ENCODE data around the gene PDE7B.

PDE7B gene

DNA sequence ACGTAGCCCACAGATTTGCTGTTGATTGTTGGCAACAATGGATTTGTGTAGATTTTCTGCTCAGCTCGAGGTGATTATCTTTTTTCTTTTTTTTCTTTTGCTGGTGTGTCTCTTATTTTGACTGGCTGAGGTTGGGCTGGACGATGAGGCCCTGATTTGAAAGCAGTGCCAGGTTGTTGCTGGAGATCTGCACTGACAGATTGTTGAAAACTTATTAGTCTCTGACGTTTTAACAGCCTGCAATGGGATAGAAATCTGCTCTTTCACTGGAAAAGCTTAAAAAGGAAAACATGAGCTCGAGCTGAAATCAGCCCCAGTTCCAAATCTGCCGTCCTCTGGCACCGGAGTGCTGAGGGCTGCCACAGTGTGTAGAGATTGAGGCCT lies 87.7 kb downstream of the PDE7B start:
- no peak for DNase-seq

DNA sequence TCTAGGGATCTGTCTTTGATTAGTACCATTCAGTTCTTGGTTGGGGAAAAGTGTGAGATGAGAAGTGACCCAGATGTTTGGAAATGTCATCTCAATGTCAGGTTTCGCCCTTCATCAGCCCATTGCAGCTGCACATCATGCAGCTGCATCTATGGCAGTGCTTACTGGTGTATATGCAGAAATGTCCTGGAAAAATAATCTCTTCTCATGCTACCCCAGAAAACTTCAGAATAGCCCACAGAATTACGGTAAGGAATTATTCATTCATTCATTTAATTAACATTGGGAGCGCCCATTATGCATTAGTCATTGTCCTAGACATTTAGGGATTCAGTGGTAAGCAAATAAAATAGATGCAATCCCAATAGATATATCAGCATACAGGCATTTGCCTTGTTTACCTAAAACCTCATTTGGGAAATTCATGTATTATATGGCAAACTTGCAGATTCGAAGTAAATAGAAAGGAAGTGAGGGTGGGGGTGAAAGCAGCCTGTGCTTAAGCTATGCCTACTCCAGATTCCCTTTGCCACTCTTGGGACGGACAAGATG lies 89.2 kb downstream of the PDE7B start:
- no peak for DNase-seq

DNA sequence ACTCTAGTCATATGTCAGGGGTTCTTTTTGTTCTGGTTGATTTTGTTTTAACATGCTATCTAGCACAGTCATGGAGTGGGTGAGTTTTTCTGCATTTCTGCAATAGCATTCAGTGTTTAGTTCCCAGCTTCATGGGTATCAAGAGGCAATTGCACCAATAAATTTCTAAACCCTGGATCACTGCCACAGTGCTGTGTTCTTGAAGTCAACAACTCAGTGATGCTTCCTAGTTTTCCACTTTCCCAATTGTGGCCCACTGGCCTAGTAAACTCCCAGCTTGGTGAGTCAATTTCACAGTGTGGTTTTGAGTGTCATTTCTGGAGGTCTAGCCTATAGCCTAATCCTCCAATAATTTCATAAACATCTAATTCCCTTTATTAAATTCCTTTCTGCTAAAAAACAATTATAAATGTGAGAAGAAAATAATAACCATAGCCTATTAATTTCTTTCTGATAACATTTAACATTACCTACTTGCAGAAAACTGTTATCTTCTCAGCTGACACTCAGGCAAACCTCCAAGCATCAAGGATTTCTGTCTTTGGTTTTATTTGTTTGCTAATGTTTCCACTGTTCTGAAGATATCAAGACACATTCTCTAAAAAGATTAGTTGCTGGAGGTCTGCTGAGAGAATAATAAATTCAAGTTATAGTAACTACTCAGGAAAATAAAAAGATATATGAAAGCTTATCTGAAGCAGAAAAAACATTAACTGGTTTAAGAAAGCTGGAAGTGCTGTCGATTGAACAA lies 89.9 kb downstream of the PDE7B start:
- no peak for DNase-seq

DNA sequence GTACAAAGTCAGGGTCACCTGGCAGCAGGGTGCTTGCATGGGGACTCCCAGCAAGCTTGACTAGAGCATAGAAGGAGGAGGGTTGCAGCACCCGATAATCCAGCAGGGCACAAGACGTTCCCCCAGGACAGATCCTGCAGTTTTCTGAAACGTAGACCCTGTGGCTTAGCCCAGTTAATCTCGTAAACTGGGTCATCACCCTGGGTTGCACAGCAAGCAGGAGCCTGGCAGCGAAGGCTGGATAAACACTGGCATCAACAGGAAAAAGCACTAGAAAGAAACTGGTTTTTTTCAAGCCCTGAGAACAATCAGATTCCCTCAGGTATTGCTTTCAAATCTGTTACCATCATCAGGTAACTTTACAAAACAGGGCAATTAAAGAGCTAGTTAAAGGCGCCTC lies 92.6 kb downstream of the PDE7B start:
- no peak for DNase-seq

DNA sequence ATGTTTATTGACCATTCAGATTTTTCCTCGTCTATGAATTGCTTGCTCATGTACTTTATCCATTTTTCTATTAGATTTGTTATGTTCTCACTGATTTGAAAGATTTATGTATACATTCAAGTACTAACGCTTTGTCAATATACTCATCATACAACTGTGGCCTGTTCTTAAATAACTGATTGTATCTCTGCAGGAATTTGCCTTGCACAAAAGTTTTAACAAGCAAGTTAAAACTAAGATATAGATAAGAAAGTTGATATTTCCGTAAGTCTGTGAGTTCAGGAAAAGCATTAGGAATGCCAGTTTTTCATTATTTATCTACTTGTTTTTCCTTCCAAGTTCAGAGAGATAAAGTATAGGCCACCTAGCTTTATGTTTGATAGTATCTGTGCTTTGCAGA lies 95.2 kb downstream of the PDE7B start:
- DNase-seq = no peak

DNA sequence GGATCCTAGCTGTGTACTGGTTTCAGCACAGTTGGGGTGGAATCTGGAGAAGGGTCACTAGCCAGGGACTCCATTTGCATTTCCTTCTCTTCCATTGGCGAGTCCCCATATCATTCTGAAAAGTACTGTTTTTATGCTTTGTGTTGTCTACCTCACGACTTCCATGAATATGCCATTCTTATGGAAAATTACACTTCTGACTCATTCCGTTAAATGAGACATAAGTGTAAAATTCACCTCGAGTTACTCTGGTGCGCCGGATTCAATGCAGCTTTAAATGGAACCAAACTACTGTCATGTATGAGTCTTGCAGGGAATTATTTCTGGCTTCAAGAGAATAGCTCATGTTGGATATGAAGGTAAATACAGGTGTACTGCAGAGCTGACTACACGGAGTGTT lies 99.2 kb downstream of the PDE7B start:
- DNase-seq = no peak

DNA sequence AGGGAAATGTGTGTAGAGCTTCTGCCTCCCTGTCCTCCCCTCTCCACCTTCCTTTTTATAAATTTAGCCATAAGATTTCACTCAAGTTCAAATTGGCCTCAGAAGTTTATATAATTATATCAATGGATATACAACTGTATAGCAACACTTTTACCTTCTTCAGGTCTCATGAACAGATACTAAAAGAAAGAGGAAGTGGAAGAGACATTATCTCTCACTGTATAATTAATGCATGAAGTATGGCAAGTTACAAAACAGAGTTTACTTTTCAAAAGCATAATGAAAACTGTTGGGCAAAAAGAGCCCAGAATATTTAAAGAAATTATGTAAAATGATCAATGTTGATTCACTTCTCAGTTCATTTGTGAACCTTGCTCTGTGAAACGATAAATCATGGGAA lies 99.7 kb downstream of the PDE7B start:
- no peak for DNase-seq

DNA sequence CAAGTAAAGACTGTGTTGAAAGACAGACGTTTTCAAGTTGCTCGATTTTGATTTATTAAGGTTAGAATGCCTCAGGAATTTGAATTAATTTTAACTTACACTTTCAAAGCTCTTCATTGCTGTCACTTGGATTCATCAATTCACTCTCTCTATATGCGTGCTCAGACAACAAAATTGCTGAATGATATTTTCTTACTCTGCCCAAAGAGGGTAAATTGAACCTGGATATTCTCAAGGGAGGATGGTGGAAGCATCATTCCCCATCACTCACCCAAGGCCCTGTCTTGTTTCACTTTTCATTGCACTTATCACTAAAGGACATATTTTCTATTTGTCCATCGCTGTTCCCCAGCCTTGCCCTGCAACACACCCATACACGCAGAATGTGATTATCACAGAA lies 102.3 kb downstream of the PDE7B start:
- no peak for DNase-seq

DNA sequence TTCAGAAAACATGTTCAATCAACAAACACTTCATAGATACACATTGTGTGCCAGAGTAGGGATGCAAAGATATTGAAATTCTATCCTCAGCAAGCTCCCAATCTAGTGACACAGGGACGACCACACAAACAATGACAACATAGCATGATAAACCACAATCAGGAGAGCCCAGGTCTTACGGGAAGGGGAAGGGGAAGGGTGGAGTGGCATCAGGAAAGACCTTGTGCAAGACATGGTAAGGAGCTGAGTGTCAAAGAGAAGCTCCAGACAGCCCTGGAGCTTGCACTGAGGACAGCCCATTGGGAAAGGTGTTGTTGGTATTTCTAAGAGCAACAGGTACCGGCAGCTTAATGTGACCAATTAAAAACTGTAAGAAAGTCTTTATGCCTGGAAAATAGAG lies 103.6 kb downstream of the PDE7B start:
- no peak for DNase-seq

DNA sequence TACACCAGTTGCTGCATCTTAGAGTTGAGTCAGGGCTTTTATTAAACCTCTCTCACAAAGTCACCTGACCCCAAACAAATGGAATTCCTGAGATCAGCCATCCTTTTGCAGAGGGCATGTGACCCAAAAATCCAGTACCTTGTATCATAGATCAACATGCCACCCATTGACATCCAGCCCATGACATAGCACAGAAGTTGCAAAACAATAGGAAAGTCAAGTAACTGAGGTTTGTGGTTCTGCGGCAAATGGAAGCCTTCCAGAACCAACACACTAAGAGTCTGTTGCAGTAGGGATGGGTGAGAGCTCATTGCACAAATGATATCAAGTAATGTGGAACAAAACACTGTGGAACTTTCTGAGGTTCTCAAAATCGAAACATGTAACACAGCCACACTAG lies 111.2 kb downstream of the PDE7B start:
- no peak for DNase-seq

DNA sequence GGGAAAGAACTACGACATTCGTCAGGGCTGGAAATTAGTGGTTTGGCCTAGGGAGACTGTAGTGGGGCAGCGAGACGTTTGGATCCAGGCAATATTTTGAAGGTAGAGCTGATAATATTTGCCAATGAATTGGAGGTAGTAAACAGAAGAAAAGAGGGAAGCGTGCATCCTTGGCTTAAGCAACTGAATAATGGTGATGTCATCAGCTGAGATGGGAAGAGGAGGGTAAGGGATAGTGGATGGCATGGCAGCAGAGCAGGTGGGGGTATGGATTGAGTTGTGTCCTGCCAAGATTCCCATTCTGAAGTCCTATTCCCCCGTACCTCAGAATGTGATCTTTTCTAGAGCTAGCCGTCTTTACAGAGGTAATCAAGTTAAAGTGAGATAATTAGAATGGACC lies 119.2 kb downstream of the PDE7B start:
- no peak for DNase-seq

DNA sequence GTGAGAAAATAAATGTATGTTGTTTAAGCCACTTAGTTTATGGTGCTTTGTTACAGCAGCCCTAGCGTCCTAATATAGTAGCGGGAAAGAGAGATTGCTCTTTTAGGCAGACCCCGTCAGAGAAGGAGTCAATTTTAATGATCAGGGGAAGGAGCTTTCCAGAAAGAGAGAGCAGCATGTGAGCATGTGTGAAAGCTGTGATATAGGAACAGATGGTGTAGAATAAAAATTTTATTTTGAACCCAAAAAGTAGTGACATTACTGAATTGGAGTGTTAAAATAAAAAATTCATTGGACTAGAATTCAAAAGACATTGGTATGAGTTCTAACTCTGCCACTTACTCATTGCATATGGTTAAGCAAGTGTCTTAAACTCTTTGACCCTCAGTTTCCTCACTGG lies 119.8 kb downstream of the PDE7B start:
- no peak for DNase-seq

DNA sequence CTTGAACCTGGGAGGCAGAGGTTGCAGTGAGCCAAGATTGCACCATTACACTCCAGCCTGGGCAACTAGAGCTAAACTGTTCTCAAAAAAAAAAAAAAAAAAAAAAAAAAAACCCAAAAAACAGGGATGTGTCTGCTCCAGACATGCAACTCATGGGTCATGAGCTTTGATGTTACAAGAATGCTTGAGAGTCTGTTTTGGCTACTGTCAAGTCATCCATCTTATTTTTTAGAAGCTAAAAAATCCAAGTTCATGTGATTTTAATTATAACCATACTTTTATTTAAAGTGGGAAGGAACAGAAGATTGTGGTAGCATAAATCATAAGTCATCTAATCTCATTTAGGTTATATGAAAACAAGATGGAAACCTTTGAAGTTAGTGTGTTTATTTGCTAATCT lies 120.6 kb downstream of the PDE7B start:
- no peak for DNase-seq

DNA sequence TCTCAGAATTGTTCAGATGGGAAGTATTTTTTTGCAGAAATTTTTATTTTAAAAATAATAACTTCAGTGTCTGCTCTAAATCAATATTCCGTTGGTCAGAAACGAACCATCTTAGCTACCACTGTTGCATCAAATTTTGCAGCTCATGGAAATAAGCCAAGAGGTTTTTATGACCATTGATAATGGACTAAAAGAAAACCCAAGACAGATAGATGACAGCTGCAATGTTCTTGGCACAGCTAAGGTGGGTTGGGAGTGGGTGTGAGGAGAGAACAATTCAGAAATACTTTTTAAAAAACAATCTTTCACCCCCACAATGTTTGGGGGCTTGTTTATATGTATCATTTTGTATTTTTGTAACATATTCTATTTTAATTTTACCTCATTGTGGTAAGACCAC lies 121.1 kb downstream of the PDE7B start:
- DNase-seq = no peak

DNA sequence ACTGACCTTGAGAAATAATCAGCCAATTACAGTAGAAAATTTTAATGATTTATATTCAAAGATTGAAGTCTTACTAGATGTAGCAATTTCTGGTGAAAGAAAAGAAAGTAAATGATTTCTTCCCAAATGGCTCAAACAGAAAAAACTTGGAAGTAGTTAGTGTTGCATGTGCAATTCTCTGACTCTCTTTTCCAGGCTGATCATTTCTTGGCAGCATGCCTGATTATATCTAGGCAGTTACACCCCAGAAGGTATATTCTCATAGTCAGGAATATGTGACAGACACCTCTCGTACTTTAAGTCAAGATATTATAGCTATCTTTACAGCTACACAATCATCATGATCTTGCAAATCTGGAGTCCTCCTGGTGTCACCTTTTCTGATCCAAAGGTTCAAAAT lies 122.9 kb downstream of the PDE7B start:
- no peak for DNase-seq

DNA sequence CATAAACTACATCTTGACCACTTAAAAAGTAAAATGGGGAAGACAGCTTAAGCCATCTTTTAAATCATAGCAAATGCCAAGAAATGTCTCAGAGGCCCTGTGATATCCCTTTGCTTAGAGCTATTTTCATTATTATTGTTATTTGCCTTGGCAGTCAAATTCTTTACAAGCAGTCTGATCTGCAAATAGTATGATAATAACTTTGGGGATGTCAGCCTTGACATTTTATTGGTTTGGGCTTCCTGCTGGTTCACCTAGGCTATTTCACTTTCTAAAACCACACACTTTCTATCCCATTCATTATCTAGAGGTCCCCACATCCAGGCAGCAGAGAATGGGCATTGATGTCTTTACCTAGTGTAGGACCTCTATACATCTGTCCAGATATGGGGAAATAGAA lies 125.1 kb downstream of the PDE7B start:
- no peak for DNase-seq

DNA sequence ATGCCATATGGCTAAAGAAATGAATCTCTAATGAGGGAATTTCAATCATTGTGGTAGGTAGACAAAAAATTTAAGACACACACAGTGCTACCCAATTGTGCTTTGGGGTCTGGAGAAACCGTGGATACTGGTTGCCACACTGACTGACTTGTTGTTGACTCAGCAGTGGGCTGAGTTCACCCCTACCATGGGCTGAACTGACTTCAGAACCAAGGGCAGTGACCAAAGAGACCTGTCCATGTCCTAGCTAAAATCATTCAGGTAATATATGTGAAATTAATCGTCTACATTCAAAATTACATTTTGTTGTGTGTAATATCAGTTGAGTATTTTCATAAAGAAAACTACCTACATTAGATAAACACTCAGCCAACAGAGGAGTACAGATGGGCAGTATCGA lies 131.6 kb downstream of the PDE7B start:
- DNase-seq = no peak

DNA sequence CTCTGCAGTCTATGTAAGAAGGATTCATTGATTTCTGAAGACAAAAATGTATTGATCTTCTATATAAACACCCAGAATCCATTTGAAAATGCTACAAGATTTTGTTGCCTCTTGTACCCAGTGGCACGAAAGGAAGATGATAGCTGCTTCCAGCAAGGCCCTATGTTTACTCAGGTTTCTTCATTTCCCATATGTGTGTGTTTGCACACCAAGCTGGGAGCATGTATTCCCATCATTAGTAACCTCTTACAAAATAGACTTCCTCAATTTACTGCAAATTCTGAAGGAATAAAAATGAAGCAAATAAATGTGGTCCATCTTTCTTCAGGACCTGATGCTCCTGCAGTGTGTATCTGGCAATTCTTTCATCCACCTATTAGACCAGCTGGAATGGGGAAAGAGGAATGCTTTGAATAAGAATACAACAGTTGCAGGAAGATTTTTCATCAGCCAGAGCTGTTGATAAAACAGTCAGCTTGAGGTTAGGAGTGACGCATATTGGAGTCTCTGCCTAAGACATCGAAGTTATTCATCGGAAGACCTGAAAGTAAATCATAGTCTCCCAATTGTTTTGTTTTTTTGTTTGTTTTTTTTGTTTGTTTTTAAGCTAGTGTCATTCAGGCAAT lies 132.3 kb downstream of the PDE7B start:
- DNase-seq = no peak

DNA sequence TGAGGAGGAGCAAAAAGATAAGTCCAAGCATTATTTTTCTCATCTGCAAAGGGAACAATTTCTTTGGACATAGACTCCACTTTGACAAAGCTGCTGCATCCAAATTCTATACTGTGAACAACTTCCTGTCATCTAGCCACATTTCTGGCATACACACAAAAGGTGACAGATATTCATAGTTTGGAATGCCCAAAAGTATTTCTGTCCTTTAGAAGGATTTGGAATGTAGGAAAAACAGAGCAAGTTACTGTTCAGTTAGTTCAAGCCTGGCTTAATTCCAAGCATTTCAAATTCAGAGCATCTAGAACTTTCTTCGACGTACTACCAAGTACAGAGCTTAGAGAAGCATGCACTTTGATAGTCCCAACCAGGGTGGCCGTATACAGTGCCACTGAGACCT lies 134.0 kb downstream of the PDE7B start:
- DNase-seq = no peak

DNA sequence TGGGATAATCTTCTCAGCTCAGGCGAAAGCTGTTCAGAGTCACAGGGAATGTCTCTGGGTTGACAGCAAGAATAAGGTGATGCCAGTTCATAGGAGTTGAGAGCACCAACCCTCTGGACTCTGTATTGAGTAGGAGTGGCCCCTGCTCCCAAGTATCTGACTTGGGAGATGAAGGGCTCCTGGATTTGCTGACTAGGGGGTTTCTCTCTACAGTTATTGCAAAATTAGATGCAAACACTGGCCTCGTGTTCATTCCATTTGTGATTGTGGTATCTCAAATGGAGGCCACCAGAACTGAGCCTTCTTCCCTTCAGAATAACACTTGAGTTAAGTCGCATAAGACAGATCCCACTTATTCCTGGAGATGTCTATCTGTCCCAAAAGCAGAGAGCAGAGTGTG lies 135.7 kb downstream of the PDE7B start:
- DNase-seq = no peak

DNA sequence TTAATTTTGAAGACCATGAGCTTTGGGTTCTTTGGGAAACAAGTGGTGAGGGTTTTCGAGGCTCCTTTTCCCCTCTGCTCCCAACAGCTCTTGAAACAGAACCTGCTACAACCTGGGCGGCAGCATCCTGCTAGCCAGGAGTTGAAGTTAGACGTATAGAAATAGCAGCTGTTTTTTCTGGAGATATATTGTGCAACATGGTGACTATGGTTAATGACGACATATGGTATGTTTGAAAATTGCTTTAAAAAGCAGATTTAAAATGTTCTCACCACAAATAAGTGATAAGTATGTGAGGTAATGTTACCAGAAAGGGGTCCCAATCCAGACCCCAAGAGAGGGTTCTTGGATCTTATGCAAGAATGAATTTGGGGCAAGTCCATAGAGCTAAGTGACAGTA lies 138.9 kb downstream of the PDE7B start:
- no peak for DNase-seq

DNA sequence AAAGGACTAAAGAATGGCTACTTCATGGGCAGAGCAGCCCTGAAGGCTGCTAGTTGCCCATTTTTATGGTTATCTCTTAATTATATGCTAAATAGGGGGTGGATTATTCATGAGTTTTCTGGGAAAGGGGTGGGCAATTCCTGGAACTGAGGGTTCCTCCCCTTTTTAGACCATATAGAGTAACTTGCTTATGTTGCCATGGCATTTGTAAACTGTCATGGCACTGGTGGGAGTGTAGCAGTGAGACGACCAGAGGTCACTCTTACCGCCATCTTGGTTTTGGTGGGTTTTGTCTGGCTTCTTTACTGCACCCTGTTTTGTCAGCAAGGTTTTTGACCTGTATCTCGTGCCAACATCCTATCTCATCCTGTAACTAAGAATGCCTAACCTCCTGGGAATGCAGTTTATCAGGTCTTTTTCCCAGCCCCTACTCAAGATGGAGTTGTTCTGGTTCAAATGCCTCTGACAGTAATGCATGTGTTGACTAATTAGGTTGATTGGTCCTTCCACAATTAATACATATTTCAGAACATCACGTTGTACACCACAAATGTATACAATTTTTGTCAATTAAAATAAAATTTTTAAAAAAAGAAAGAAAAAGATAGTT lies 139.5 kb downstream of the PDE7B start:
- DNase-seq = no peak

DNA sequence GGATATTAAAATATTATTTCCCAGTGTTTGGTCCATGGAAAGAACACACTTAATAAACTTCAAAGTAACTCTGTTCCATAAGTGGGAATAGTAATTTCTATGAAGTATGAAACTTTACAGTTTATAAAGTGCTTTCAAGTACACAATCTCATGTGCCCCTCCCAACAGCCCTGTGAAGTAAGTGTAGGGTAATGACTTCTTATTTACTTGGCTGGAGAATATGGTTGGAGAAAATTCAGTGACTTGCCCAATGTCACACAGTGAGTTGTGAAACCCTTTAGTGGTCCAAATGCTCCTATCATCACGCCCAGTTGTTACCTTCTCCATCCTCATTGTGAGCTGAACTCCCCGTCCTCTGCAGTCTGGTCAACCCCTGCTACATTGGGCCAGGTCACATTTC lies 141.2 kb downstream of the PDE7B start:
- DNase-seq = no peak

DNA sequence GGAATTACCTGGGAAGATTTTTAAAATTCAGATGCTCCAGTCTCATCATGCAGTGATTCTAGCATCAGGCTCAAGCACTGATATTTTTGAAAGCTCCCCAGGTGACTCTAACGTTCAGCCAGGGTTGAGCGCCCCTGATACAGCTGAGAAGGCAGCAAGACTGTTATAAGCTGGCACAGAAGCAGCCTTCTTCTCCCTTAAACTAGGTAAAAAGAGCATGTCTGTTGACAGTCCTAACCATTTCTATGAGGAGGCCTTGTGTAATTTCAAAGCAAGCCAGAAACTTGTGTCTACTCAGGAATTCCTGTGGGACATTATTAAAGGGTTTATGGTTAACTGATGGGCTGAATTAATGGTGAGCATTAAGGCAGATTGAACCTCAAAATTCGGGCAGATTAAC lies 141.9 kb downstream of the PDE7B start:
- no peak for DNase-seq

Data from activated effector memory CD4-positive, alpha-beta T cell treated with anti-CD3 and anti-CD28 coated beads, Interleukin-2, amount 50 U/mL, for 16 hours (primary cell).